ENCODE measurements around the gene PAWR.

- no peak for TF ChIP-seq CTCF (conservative IDR thresholded peaks at IDR 0.05; ENCODE audit: low read depth, low read length)
- TF ChIP-seq EZH2 (IDR thresholded peaks at IDR 0.05; ENCODE audit: borderline replicate concordance, low read depth, low read length, poor library complexity, severe bottlenecking) = no peak
These were observed 143.6 kb downstream of the PAWR start for GRCh38 chr12:79547044-79547734.

Data from A673 (cell line).